Nephron (organoid): ENCODE results near the gene PSMB8.
A peak's percentile ranks its signal among the peaks of the same experiment; 100 is the strongest.

Experiments
- H3K27ac Mint-ChIP-seq, 3 experiments: 2 replicates each; pipeline ENCODE4 v1.8.0; 2020; ENCODE audit warnings: mixed read lengths in 3 of 3, mild to moderate bottlenecking in 2 of 3, moderate library complexity in 1 of 3
- H3K27me3 Mint-ChIP-seq: 2 replicates; pipeline ENCODE4 v1.8.0; 2021; ENCODE audit warnings: low read depth, mild to moderate bottlenecking, moderate library complexity, mixed read lengths
- H3K36me3 Mint-ChIP-seq: 2 replicates; pipeline ENCODE4 v1.8.0; 2020; ENCODE audit warnings: low read depth, mixed read lengths
- H3K4me1 Mint-ChIP-seq: 2 replicates; pipeline ENCODE4 v1.8.0; 2020; ENCODE audit warnings: mixed read lengths
- H3K4me3 Mint-ChIP-seq, 3 experiments: 2 replicates each; pipeline ENCODE4 v1.8.0; 2020; ENCODE audit warnings: mild to moderate bottlenecking in 3 of 3, mixed read lengths in 3 of 3, moderate library complexity in 2 of 3
- H3K9me3 Mint-ChIP-seq: 2 replicates; pipeline ENCODE4 v1.8.0; 2020; ENCODE audit warnings: mixed read lengths
- CTCF ChIP-seq, 3 experiments: fragments of 200-600 bp; sonication (generic); IDR thresholded peaks; one replicate each; pipeline ENCODE4 v1.5.0; 2021; ENCODE audit warnings: antibody characterized with exemption in 3 of 3; ENCODE audit not compliant: unreplicated experiment in 3 of 3

Gene PSMB8

GRCh38 chr6:32830017-32830416 is 13.8 kb downstream of the PSMB8 start:
- Mint-ChIP-seq H3K9me3 (no peaks in the 10 kb centered on the region), H3K27ac (no peak overlapping the region), H3K4me1 (no peaks in the 10 kb centered on the region), H3K36me3 (no peaks in the 10 kb centered on the region), H3K4me3 (no peak overlapping the region), H3K27me3 (peaks cover 18% of the 10 kb centered on the region)
- no peak for TF ChIP-seq CTCF (IDR thresholded peaks at IDR 0.05; ENCODE audit: unreplicated experiment in 3 of 3)

- no peak overlapping the region for H3K4me3 Mint-ChIP-seq
- TF ChIP-seq CTCF (IDR thresholded peaks at IDR 0.05; ENCODE audit: unreplicated experiment in 3 of 3) = no peak
- peaks cover 18% of the 10 kb centered on the region for H3K27me3 Mint-ChIP-seq
- H3K4me1 Mint-ChIP-seq = no peaks in the 10 kb centered on the region
- H3K27ac Mint-ChIP-seq = no peak overlapping the region
- no peaks in the 10 kb centered on the region for H3K9me3 Mint-ChIP-seq
- no peaks in the 10 kb centered on the region for H3K36me3 Mint-ChIP-seq
Observed at GRCh38 chr6:32829495-32829894, 14.4 kb downstream of the PSMB8 start.

- no peaks in the 10 kb centered on the region for H3K4me1 Mint-ChIP-seq
- H3K27me3 Mint-ChIP-seq = peaks cover 13% of the 10 kb centered on the region
- no peak for TF ChIP-seq CTCF (IDR thresholded peaks at IDR 0.05; ENCODE audit: unreplicated experiment in 3 of 3)
- no peaks in the 10 kb centered on the region for H3K36me3 Mint-ChIP-seq
- no peak overlapping the region for H3K4me3 Mint-ChIP-seq
- H3K9me3 Mint-ChIP-seq = no peaks in the 10 kb centered on the region
- no peak overlapping the region for H3K27ac Mint-ChIP-seq
Observed at GRCh38 chr6:32827025-32827424, 16.8 kb downstream of the PSMB8 start.

GRCh38 chr6:32825966-32826365 is 17.9 kb downstream of the PSMB8 start:
- Mint-ChIP-seq H3K4me3 (no peak overlapping the region), H3K9me3 (no peaks in the 10 kb centered on the region), H3K4me1 (no peaks in the 10 kb centered on the region), H3K27ac (no peak overlapping the region), H3K27me3 (peaks cover 7% of the 10 kb centered on the region), H3K36me3 (no peaks in the 10 kb centered on the region)
- TF ChIP-seq CTCF (IDR thresholded peaks at IDR 0.05; ENCODE audit: unreplicated experiment in 3 of 3) = peak; percentile 31 to 44 (median 33)

- H3K27me3 Mint-ChIP-seq = peaks cover 9% of the 10 kb centered on the region
- H3K27ac Mint-ChIP-seq = no peak overlapping the region
- no peak overlapping the region for H3K4me3 Mint-ChIP-seq
- no peak for TF ChIP-seq CTCF (IDR thresholded peaks at IDR 0.05; ENCODE audit: unreplicated experiment in 3 of 3)
- no peaks in the 10 kb centered on the region for H3K4me1 Mint-ChIP-seq
- no peaks in the 10 kb centered on the region for H3K36me3 Mint-ChIP-seq
- no peaks in the 10 kb centered on the region for H3K9me3 Mint-ChIP-seq
Observed at GRCh38 chr6:32819729-32820128, 24.1 kb downstream of the PSMB8 start.

- Mint-ChIP-seq H3K4me3 (no peak overlapping the region), H3K4me1 (no peaks in the 10 kb centered on the region), H3K36me3 (no peaks in the 10 kb centered on the region), H3K27ac (no peak overlapping the region), H3K27me3 (peaks cover 13% of the 10 kb centered on the region), H3K9me3 (no peaks in the 10 kb centered on the region)
- no peak for TF ChIP-seq CTCF (IDR thresholded peaks at IDR 0.05; ENCODE audit: unreplicated experiment in 3 of 3)
Observed at GRCh38 chr6:32818867-32819266, 25.0 kb downstream of the PSMB8 start.
